Activated CD4-positive, CD25-positive, alpha-beta regulatory T cell (primary cell): ENCODE data around the gene NPSR1.
"Not testable (repeated sequence)": the region's sequence is repeated elsewhere in the genome, so short reads cannot be mapped to it uniquely, and the experiment has no call there.

ENCODE experiments used
- DNase-seq, 4 experiments: peaks; one replicate each; lab custom pipeline; 2025; lab: John Stamatoyannopoulos, UW

Gene NPSR1, protein sequence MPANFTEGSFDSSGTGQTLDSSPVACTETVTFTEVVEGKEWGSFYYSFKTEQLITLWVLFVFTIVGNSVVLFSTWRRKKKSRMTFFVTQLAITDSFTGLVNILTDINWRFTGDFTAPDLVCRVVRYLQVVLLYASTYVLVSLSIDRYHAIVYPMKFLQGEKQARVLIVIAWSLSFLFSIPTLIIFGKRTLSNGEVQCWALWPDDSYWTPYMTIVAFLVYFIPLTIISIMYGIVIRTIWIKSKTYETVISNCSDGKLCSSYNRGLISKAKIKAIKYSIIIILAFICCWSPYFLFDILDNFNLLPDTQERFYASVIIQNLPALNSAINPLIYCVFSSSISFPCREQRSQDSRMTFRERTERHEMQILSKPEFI

DNA sequence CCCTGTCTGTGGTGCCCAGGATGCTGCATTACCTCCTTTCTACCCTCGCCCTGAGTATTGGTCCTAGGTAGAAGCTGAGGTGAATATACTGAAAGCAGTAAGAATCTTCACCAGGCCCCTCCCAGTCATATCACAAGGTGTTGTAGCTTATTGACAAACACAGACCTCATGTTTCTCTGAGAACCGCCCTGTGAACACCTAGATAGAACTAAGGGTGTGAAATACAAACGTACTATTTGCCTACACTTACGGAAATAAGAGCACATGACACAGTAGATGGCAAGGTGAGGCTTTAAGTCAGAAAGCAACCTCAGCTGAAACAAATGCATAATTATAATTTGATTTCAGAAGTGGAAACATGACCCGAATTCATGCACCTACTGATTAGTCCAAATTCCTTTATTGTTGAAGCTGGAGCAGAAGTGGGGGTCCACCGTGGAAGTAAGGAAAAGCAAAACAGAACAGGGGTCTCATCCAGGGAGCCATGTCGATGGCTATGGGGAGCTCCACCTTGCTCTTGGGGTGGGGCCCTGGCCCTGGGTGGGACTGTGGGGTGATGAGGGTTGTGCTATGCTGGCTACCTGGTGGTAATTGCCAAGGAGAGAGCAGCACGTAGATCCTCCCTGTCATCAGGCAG lies at the start of gene NPSR1:
TSS of gene NPSR1 (plus strand) at position 587 of the 637 bp plus-strand sequence. CDS start 195 bp downstream, outside the sequence.
- no peak for DNase-seq

DNA sequence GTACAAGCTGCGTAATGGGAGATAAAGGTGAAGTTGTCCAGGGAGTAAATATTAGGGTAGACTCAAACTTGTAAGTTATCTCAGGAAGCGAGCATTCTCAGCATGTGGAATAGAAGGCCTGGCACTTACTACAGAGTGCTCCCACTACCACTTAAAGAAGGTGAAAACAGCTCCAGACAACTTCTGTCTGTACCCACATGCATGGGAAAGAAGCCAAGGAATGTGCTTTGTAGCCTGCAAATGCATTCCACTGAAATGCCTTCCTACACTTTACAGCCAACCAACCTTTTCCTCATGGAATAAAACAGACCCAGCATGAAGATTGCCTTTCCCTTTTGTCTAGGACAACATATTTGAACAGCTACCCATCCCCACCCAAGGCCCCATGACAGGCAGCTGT lies 45.4 kb upstream of the NPSR1 start:
- DNase-seq, result no peak

DNA sequence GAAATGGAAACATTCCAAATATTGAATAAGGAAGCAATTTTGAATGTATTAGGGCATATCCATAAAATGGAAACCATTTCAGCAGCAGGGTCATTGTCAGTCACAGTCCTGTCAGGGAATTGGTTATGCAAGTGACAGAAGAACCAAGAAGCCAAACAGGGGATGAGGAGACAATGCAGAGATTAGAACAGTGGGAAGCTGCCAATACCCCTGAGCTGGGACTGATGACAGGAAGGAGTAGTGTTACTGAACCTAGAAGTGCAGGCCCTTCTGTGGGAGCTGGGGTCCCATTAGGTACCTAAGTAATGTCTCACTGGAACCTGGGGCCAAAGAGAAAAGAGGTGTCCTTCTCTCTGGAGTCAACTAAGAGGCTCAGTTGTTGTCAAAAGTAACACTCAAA lies 37.6 kb upstream of the NPSR1 start:
- DNase-seq, result no peak

DNA sequence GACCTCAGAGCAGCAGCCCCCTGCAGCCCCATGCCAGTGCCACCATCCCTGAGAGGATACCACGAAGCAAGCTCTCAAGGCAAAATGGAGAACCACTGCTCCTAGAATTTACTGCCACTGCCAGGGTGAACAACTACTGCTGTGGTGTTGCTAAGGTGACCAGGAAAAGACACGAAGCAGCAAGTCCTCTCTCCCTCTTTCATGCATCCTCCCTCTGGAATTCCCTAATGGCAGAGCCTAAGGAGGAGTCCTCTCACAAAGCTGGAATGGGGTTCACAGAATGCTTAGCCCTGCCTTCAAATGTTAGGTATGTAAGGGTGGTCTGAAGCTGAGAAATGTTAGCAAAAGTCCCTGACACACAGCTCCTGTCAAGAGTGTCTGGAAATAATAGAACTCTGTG lies 35.8 kb upstream of the NPSR1 start:
- no peak for DNase-seq

DNA sequence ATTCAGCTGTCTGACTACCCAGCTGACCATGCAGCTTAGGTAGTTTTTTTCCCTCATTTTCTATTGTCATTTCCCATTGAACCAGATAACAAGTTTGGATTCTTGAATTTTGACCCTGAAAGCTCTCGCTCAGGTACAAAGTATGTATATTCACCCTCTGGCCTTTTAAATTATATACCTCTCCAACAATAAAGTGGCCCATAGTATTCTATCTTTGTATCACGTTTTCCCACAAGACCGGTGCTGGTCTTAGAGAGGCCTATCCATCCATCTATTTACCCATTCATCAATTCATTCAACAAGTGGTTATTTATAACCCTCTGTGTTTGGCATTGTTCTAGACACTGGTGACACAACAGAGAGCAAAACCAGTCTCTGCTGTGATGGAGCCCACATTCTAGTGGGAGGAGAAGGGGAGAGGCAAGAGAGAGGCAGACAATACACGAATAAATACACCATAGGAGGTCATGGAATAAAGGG lies 35.2 kb upstream of the NPSR1 start:
- no peak for DNase-seq

DNA sequence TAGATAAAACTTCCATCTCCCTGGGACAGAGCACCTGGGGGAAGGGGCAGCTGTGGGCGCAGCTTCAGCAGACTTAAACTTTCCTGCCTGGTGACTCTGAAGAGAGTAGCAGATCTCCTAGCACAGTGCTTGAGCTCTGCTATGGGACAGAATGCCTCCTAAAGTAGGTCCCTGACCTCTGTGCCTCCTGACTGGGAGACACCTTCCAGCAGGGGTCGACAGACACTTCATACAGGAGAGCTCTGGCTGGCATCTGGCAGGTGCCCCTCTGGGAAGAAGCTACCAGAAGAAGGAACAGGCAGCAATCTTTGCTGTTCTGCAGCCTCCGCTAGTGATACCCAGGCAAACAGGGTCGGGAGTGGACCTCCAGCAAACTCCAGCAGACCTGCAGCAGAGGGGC lies 29.4 kb upstream of the NPSR1 start:
- not testable (repeated sequence) for DNase-seq

DNA sequence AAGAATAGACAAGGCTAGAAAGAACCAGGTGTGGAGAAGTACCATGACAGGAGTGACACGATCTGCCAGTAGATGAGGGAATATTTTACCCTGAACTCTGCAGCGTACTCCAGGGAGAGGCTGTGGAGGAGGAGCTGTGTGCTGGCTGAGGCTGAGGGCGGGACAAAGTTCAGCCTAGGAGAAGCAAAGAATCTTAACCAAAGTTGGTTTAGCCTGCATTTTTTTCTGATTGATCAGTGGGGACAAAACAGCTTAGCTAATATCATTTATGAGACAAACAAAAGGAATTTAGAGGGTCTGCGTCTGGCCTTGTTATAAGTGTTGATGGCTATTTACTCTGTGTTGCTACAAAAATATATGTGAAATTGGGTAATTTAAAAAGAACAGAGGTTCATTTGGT lies 5.2 kb upstream of the NPSR1 start:
- DNase-seq, result no peak

DNA sequence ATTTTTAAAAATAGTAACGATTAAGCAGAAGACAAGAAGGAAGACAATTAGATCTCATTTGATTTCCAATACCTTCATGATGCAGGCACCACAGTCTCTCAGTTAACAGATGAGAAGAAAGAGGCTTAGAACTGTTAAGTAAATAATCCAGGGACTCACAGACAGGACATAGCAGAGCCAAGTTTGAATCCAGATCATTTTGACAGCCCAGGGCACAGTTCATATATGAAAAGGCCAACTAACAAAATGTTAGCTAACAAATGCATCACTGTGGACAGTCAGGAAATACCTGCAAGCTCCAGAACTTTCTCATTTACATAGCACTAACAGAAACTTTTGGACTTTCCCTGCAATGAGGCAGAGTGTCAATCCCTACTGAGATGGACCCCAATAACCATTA lies 4.2 kb upstream of the NPSR1 start:
- DNase-seq, result no peak

DNA sequence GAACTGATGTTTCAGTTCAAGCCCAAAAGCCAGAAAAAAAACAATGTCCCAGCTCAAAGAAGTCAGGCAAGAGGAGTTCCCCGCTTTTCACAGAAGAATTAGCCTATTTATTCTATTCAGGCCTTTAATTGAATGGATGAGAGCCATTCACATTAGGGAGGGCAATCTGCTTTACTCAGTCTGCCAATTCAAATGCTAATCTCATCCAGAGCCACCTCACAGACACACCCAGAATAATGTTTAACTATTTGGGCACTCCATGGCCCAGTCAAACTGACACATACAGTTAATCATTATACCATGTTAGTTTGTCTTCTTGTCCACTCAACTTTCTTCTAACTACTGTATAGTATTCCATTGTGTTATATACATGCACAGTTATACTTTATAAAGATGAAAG lies 2.6 kb upstream of the NPSR1 start:
- DNase-seq, result no peak

DNA sequence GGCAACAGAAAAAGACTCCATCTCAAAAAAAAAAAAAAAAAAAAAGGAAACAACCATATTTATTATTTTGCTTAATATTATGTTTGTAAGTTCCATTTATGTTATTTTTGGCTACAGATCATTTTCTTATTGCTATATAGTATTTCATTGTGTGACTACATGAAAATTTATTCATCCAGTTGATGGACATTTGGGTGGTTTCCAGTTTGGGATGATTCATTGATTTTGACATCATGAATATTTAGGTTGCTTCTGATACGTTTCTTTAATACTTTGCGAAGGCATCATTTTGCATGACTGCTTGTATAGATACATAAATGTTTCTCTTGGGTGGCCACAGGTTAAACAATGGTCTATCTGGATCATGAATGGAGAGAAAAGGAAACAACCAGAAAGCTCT lies 2.0 kb upstream of the NPSR1 start:
- no peak for DNase-seq

DNA sequence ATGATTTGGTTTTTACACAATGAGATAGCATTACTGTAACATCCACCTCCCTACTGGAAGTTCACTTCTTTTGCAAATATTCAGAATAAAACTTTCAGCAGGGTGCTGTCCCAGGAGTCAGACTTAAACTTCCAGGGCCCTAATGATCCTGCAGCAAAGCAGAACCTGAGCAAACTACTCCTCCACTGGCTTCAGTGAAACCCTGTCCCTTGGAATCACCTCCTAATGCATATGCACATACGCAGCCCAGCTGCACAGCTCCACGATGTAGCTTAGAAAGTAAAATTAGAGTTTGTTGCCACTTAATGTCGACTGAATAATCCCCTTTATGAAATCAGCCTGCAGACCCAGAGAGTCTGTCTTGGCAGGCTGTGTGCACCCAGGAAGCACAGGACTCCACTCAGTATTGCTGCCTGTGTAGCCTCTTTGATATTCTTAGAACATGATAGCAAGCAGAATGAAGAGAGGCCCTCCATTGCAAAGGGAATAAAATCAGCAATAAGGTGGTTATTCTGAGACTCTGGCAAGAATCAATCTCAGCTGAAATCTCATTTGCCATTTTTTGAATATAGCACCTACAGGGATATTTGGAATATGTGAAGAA lies 1.6 kb downstream of the NPSR1 start:
- DNase-seq, result no peak

DNA sequence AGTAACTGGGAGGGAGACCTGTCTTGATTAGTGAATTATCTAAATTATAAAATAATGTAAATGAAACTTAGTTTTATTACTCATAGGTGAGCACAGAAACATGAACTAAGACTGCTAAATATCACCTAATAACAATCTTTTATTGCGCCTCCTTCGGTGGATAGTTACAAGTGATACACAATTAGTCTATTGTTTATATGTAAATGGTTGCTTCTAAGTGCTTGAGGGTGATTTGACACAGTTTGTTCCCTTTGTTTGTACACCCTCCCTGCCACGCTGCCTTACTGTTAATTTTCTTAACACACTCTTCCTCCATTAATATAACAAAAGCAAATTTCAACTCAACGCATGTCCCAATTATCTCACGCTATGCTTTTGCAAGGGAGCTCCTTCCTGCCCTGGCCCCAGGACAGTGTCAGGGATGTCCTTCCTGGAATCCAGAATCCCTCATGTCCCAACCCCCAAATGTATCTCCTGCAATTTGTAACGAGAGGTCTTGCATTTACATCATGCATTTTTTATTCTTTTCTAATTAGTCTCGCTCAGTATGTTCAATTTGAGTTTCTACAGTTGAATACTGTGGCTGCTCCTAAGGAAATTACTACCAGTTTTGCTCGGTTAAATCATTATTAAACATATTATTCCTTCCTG lies 4.2 kb downstream of the NPSR1 start:
- no peak for DNase-seq

DNA sequence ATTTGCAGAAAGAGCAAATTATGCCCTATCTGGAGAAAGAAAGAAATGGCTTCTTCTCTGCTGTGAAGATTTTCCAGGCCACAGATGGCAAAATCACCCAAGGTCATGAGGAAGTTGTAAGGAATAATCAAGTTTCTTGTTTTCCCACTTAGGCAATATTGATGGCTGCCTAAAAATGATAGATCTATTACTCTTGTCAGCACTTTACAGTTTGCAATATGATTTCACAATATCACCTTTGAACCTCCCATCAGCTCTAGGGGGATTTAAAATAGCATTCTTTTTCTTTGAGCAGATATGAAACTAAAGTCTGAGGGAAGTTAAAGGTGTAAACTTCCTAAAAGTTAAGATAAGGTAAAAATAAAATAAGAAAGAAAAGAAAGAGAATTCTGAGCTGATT lies 6.7 kb downstream of the NPSR1 start:
- no peak for DNase-seq

DNA sequence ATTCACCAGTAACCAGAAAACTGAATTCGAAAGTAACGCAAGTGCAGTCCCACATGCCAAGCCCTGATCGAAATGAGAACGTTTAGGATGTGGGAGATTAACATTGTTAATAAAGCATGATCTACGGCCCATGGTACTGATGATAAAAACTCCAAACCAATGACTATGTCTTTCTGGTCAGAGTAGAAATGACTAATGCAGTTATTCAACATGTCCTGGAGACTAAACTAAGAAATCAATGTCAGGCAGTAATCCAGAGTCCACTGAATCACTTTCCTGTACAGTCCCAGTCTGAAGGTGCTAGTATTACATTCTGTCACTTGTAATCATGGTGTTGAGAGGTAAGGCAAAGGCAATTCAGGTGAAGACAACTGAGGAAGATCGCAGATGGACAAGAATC lies 14.4 kb downstream of the NPSR1 start:
- DNase-seq, result no peak

DNA sequence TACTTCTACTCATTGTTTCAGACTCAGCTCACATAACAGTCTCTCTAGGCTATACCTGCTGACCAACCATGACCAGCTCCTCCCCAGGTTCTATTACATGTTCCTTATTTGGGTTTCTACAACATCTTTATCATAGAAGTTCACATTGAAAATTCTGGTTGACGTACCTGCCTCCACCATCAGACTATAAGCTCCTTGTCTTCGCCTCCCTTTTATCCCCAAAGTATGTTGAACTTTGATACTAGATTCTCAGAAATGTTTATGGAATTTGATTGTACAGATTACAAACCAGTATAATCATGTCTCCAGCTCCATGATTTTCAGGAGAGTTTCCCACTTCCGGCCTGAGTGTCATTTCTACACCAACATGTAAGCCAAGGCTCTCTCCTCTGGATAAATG lies 15.0 kb downstream of the NPSR1 start:
- DNase-seq, result no peak

DNA sequence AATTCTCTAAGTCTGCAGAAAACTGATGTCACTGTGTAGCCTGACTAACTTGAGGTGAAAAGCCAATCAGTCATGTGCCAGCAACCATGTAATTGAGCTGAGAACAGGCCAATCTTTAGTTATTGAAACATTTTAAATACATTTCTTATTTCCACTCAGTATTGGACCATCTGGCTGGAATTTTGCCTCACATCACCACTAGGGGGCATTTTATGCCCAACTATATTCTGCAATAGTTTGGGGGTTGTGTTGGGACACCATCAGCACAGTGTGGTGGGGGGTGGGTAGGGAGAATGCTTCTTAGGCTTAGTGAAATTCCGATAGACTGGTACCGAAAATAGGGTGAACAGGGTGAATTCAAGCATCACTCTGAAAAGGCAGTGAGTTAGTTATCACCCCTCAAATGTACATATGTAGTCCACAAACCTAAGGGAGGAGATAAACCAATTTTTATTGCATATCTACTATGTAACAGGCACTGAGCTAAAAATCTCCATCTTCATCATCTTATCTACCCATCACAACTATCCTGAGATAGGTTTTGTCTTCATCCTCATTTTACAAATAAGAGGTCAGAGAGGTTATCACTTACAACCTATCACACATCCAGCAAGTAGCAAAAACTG lies 17.8 kb downstream of the NPSR1 start:
- no peak for DNase-seq

DNA sequence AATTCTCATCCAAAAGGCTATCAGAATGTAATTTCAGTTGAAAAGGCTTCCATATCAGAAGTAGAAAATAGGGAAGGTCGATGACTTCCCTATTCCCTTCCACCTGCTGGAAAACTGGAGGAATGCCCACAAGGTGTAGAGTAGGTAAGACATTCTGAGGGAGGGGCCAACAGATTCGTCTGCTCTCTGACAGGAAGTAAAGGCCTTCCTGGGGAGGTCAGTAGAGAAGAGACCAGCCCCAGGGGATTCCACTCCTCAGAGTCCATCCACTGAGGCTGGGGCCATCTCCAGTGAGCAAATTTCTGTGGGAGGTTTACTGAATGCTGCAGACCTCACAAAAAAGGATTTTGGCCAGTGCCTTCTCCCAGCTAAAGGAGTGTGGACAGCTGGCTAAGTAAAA lies 19.5 kb downstream of the NPSR1 start:
- no peak for DNase-seq

DNA sequence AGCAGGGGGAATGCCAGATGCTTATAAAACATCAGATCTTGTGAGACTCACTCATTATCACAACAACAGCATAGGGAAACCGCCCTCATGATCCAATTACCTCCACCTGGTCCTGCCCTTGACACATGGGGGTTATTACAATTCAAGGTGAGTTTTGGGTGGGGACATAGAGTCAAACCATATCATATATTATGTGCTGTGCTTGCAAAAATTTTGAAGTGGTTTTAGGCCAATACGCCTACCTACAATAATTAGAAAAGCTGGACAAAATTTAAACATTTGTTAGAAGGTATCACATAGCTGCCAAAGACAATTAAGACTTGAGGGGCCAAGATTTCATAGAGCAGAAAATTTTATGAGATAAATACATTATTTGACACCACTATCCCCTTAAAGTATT lies 29.5 kb downstream of the NPSR1 start:
- DNase-seq, result no peak

DNA sequence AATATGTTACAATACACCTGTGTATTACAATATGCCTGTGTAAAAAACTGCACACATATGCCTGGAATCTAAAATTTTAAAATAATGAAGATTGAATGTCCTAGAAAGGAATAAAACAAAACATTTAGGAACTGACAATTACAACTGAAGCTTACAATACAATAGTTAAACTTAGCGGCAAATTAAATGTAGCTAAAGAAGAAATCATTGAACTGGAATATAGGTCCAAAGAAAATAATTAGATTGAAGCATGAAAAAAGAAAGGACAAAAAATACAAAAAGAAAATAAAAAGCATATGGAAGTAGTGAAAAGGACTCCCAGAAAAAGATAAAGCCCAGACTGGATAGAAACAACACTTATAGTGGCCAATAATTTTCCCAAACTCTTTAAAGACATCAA lies 38.4 kb downstream of the NPSR1 start:
- no peak for DNase-seq

DNA sequence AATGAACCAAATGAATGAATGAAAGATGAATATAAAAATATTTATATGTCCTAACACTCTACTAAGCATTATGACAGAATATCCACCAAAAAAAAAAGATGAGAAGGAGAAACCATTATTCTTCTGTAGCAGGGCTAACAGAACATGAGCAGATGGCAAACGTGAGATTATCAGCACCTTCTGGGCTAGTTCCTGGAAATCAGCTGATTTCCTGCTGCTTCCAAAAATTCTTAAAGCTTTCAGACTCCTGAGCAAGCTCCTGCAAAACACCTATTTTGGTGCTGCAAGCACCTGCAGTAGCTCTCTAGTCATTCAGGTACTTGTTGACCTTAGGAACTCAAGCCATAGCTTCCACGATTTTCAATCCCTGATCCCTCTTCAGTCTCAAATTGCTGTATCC lies 51.8 kb downstream of the NPSR1 start:
- DNase-seq, result no peak

DNA sequence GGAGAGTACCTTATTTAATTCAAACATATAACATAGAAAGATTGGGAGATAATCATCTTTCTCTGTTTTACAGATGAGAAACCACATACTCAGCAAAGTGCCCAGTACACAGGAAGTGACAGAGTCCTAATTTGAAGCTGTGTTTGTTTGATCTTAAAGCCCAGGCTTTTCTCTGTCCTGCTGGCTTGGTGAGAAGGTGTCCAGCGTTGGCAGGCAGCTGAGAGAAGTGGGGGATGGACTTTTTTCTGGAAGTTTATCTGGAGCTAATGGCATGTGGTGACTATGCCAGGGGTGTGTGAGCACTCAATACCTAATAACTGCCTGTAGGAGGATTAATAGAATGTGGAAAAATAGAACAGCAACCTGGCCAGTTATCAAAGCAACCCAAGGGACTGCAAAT lies 60.8 kb downstream of the NPSR1 start:
- DNase-seq, result no peak

DNA sequence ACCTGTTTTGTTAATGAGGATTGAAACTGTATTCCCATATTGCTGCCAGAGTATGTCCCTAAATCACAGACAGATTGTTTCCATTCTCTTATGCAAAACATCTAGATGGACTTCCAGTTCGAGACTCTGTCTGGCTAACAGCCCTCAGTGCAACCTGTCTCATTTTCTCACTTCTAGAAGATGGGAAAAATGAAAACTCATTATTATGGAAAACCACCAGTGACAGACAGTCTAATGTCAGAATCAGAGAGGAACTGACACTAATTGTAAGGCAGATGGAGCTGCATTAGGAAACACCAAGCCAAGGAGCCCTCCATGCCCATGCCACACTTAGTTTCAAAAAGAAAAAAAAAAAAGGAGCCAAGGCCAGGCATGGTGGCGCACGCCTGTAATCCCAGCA lies 61.6 kb downstream of the NPSR1 start:
- no peak for DNase-seq
